PC-3 (cell line): ENCODE data around the gene MTRF1. TPM values are rescaled to one million over a fixed set of nuclear protein-coding genes. Genes with fewer than 3 reads are reported as not detected.
A peak's percentile ranks its signal among the peaks of the same experiment; 100 is the strongest.

ENCODE experiments used
- ATAC-seq: fragments of 200-7000 bp; cut with Tn5 transposase; 2 replicates; pipeline ENCODE4 v1.9.1; 2020; ENCODE audit warnings: mild to moderate bottlenecking, moderate library complexity
- BruUV-seq: library from RNA; stranded (reverse); fragments of 400-500 nt; replicated peaks from 2 replicates; lab custom pipeline; 2021; lab: Mats Ljungman, UMichigan
- CTCF ChIA-PET: fragments of 300-600 bp; sonication (Branson Sonifier 250); formaldehyde crosslinking; loops from one replicate; lab custom pipeline; 2022; ENCODE audit warnings: antibody characterized with exemption; lab: Charles Lee
- POLR2A ChIA-PET: fragments of 300-600 bp; sonication (Branson Sonifier 250); formaldehyde crosslinking; loops from one replicate; lab custom pipeline; 2022; ENCODE audit warnings: antibody characterized with exemption; ENCODE audit not compliant: unreplicated experiment; lab: Charles Lee
- DNase-seq: peaks from one replicate; pipeline ENCODE4 v3.0.0-alpha.2; 2015
- H2AFZ ChIP-seq: fragments of 300-600 bp; sonication (generic); 2 replicates; pipeline ENCODE4 v1.6.0; 2016; ENCODE audit warnings: antibody characterized with exemption, low read length
- H3F3A ChIP-seq: fragments of 300-600 bp; sonication (generic); one replicate; pipeline ENCODE4 v1.6.0; 2017; ENCODE audit warnings: antibody characterized with exemption, low read length, control low read depth, mild to moderate bottlenecking; ENCODE audit not compliant: unreplicated experiment
- H3K27ac ChIP-seq: fragments of 300-600 bp; sonication (generic); 2 replicates; pipeline ENCODE4 v1.5.1; 2016; ENCODE audit warnings: mild to moderate bottlenecking, low read length
- H3K27me3 ChIP-seq: fragments of 300-600 bp; sonication (generic); 2 replicates; pipeline ENCODE4 v1.6.1; 2016; ENCODE audit warnings: low read length, mixed read lengths
- H3K36me3 ChIP-seq: fragments of 300-600 bp; sonication (generic); 2 replicates; pipeline ENCODE4 v1.6.1; 2016; ENCODE audit warnings: low read depth, mixed run types, low read length, mixed read lengths
- H3K4me1 ChIP-seq: fragments of 300-600 bp; sonication (generic); 2 replicates; pipeline ENCODE4 v1.5.1; 2016; ENCODE audit warnings: low read length; ENCODE audit not compliant: insufficient read depth
- H3K4me2 ChIP-seq: fragments of 300-600 bp; sonication (generic); 2 replicates; pipeline ENCODE4 v1.6.0; 2016; ENCODE audit warnings: low read length
- H3K4me3 ChIP-seq: fragments of 300-600 bp; sonication (generic); 2 replicates; pipeline ENCODE4 v1.5.1; 2016; ENCODE audit warnings: mild to moderate bottlenecking, low read length, mixed read lengths
- H3K79me2 ChIP-seq: fragments of 300-600 bp; sonication (generic); 2 replicates; pipeline ENCODE4 v1.6.1; 2017; ENCODE audit warnings: low read length, mixed read lengths
- H3K9ac ChIP-seq: fragments of 300-600 bp; sonication (generic); 2 replicates; pipeline ENCODE4 v1.6.0; 2016; ENCODE audit warnings: mild to moderate bottlenecking, low read length
- H3K9me2 ChIP-seq: fragments of 300-600 bp; sonication (generic); replicated peaks from 2 replicates; pipeline ENCODE4 v1.6.1; 2016; ENCODE audit warnings: mixed run types, low read length, mixed read lengths
- H3K9me3 ChIP-seq: fragments of 300-600 bp; sonication (generic); 2 replicates; pipeline ENCODE4 v1.6.1; 2016; ENCODE audit warnings: low read length, mixed read lengths
- H4K20me1 ChIP-seq: fragments of 300-600 bp; sonication (generic); 2 replicates; pipeline ENCODE4 v1.6.1; 2016; ENCODE audit warnings: low read length, mixed read lengths
- EZH2 ChIP-seq: fragments of 300-600 bp; sonication (generic); IDR thresholded peaks from one replicate; pipeline ENCODE4 v1.6.1; 2017; ENCODE audit warnings: antibody characterized with exemption, mild to moderate bottlenecking, low read length; ENCODE audit not compliant: unreplicated experiment
- EZH2phosphoT487 ChIP-seq: fragments of 300-600 bp; sonication (generic); IDR thresholded peaks from 2 replicates; pipeline ENCODE4 v1.6.1; 2018; ENCODE audit warnings: mild to moderate bottlenecking, antibody characterized with exemption, low read length, borderline replicate concordance
- intact Hi-C: fragments of 100-400 bp; cut with micrococcal nuclease; formaldehyde crosslinking; loops from 2 replicates; pipeline ENCODE4 v1.9.0; 2023
- total RNA-seq: library from RNA; depleted of rRNA; stranded (reverse); fragments of >200 nt; gene quantifications from 2 replicates; pipeline ENCODE4 v1.2.3, GENCODE V29; 2014
- TF ChIP-seq, protein P1 (sequence below): fragments of 300-600 bp; sonication (generic); conservative IDR thresholded peaks from 2 replicates; pipeline ENCODE4 v1.5.1; 2017; ENCODE audit warnings: antibody characterized with exemption, low read depth, mild to moderate bottlenecking, low read length

MTRF1 gene
- total RNA-seq, 1 experiment from 2014 or later = 4.7 TPM

DNA sequence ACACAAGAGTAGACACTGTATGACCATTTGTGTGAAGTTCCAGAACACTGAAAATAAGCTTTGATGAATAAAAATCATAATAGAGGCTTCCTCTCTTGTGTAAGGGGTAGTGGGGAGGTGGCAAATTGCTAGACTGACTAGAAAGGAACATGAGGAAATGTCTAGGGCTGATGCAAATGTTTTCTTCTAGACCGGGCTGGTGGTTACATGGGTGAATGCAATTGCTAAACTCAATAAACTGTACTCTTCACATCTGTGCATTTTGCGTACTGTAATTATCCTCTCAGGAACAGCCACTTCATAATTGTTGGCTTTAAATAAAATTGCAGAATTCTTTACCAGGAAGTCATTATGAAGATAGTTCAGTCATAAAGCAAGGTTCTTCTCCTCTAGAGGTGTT is 63.9 kb downstream of the MTRF1 start:
- Histone ChIP-seq H3K9ac (no peak overlapping the region), H3K27ac (no peak overlapping the region), H4K20me1 (no peaks in the 10 kb centered on the region), H3K4me2 (no peak overlapping the region), H3K4me3 (no peak overlapping the region), H3K36me3 (no peaks in the 10 kb centered on the region), H2AFZ (no peak overlapping the region), H3K27me3 (no peaks in the 10 kb centered on the region), H3K9me2 (no peaks in the 10 kb centered on the region), H3K4me1 (no peaks in the 10 kb centered on the region), H3F3A (no peaks in the 10 kb centered on the region), H3K9me3 (no peaks in the 10 kb centered on the region), H3K79me2 (no peaks in the 10 kb centered on the region)
- no TSS peak for BruUV-seq
- ChIA-PET POLR2A (no interaction called here), CTCF (no interaction called here)
- TF ChIP-seq EZH2 = no peak
- TF ChIP-seq EZH2phosphoT487 = no peak
- TF ChIP-seq, protein P1, sequence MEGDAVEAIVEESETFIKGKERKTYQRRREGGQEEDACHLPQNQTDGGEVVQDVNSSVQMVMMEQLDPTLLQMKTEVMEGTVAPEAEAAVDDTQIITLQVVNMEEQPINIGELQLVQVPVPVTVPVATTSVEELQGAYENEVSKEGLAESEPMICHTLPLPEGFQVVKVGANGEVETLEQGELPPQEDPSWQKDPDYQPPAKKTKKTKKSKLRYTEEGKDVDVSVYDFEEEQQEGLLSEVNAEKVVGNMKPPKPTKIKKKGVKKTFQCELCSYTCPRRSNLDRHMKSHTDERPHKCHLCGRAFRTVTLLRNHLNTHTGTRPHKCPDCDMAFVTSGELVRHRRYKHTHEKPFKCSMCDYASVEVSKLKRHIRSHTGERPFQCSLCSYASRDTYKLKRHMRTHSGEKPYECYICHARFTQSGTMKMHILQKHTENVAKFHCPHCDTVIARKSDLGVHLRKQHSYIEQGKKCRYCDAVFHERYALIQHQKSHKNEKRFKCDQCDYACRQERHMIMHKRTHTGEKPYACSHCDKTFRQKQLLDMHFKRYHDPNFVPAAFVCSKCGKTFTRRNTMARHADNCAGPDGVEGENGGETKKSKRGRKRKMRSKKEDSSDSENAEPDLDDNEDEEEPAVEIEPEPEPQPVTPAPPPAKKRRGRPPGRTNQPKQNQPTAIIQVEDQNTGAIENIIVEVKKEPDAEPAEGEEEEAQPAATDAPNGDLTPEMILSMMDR = no peak
- no peak for ATAC-seq
- intact Hi-C loops = loop anchor here (5.0 kb wide), 1 partner anchor 137 kb away; the partner anchor contains the start of gene WBP4
- DNase-seq = no peak

DNA sequence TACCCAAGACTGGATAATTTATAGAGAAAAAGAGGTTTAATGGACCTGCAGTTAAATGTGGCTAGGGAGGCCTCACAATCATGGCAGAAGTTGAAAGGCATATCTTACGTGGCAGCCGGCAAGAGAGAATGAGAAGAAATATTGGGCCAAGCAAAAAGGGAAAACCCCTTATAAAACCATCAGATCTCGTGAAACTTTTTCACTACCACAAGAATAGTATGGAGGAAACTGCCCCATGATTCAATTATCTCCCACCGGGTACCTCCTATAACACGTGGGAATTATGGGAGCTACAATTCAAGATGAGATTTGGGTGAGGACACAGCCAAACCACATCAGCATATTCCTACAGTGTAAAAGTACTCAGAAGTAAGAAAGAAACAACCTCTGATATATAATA is 64.3 kb downstream of the MTRF1 start:
- no peaks in the 10 kb centered on the region for H3K9me2 ChIP-seq
- H3K9ac ChIP-seq = no peak overlapping the region
- H3K79me2 ChIP-seq = no peaks in the 10 kb centered on the region
- intact Hi-C loops = loop anchor here (5.0 kb wide), 1 partner anchor 137 kb away; the partner anchor contains the start of gene WBP4
- H3K4me1 ChIP-seq = no peaks in the 10 kb centered on the region
- H3K4me2 ChIP-seq = no peak overlapping the region
- H2AFZ ChIP-seq = no peak overlapping the region
- no peak overlapping the region for H3K27ac ChIP-seq
- CTCF ChIA-PET = no interaction called here
- ATAC-seq = no peak
- no peak overlapping the region for H3K4me3 ChIP-seq
- H3K9me3 ChIP-seq = no peaks in the 10 kb centered on the region
- POLR2A ChIA-PET = no interaction called here
- no TSS peak for BruUV-seq
- H3K27me3 ChIP-seq = no peaks in the 10 kb centered on the region
- H4K20me1 ChIP-seq = no peaks in the 10 kb centered on the region
- H3F3A ChIP-seq = no peaks in the 10 kb centered on the region
- no peaks in the 10 kb centered on the region for H3K36me3 ChIP-seq
- DNase-seq = no peak
- TF ChIP-seq, protein P1 = no peak
- TF ChIP-seq EZH2phosphoT487 (no peak), EZH2 (no peak)

DNA sequence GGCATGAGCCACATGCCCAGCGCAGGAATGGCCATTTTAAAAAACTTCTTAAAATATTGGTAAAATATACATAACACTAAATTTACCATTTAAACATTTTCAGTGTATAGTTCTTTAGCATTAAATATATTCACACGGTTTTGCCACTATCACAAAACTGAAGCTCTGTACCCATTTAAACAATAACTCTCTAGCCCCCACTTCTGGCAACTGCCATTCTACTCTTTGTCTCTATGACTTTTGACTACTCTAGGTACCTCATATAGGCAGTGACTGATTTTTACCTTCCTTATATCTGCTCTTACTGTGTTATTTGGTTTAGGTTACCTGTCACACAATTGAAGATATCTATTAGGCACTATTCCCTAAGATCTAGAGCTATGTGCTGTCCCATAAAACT is 66.8 kb downstream of the MTRF1 start:
- intact Hi-C loops = loop anchor here (1.0 to 5.0 kb wide), 2 partner anchors 121 to 134 kb away; partner anchors contain the start of gene WBP4

More for the DNA sequence above, 66.8 kb downstream of the MTRF1 start:
- peaks cover 17% of the 10 kb centered on the region for H3K79me2 ChIP-seq
- no peaks in the 10 kb centered on the region for H3K9me3 ChIP-seq
- ATAC-seq = peak; percentile 30; the same call in 1 of the 2 replicates
- H3K27me3 ChIP-seq = no peaks in the 10 kb centered on the region
- H3K36me3 ChIP-seq = no peaks in the 10 kb centered on the region
- H4K20me1 ChIP-seq = no peaks in the 10 kb centered on the region
- no peaks in the 10 kb centered on the region for H3K9me2 ChIP-seq
- POLR2A ChIA-PET = no interaction called here
- no peak overlapping the region for H3K9ac ChIP-seq
- DNase-seq = peak; percentile 48
- H2AFZ ChIP-seq = no peak overlapping the region
- H3K4me1 ChIP-seq = peaks cover 7% of the 10 kb centered on the region; the same call in 1 of the 2 replicates
- no TSS peak for BruUV-seq
- TF ChIP-seq, protein P1 = peak; percentile 63
- no peak for TF ChIP-seq EZH2phosphoT487
- CTCF ChIA-PET = interaction anchor here (0.6 to 1.0 kb wide), 4 partner anchors 35 to 164 kb away, joined by 3 to 5 read pairs (median 4); no protein-coding TSS in a partner anchor
- no peak overlapping the region for H3K4me2 ChIP-seq
- no peaks in the 10 kb centered on the region for H3F3A ChIP-seq
- H3K4me3 ChIP-seq = no peak overlapping the region
- H3K27ac ChIP-seq = no peak overlapping the region
